GM19035 (cell line): Measurements from ENCODE around the gene SH2B3.

Experiments
- ATAC-seq: cut with Tn5 transposase; IDR thresholded peaks from one replicate; pipeline ENCODE4 v1.9.1; 2021; ENCODE audit not compliant: unreplicated experiment

The SH2B3 gene

DNA sequence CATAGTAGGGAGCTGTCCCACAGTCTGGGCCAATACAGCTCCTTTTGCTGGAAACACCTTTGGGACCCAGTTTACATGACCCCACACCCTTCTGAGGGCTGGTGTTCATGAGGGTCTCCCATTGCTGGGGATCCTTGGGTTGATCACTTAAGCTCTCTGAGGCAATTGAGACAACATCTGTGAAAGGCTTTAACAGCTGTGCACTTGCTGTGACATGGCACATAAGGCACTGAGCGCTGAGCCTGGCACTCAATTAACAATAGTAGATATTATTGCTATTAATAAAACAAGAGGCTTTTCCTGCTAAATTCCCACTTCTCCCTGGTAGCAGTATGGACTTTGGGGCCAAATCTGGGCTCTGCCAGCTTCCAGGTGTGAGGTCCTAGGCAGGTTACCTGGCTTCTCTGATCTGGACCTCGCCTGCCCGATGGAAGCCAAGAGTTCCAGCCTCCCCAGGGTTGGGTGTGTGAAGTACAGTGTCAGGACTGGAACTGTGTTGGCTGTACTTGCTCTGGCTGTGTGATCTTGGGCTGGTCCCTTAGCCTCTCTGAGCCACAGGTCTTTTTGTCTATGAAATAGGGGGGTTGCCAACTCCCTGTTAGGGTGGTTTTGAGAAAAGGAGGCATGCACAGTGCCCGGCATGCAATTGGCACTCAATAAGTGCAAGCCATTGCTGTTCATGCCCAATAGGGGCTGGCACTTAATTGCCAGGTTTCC is 3.1 kb downstream of the SH2B3 start:
- ATAC-seq, result no peak

DNA sequence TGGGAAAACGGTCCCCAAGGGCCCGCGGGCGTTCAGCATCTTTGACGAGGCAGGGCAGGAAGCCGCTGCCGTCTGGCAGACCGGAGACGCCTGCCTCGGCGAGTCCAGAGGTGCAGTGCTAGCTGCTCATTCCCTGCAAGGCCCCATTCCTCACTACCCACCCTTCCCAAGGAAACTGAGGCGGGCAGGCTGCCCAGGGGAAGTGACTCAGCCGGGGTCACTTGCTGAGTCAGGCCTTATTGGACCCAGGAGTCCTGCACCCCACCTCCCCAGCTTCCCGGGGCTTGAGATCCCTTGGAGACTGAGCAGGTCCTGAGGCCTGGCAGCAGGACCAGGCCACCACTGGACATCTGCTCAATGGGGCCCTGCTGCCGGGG is 3.7 kb downstream of the SH2B3 start:
- no peak for ATAC-seq

DNA sequence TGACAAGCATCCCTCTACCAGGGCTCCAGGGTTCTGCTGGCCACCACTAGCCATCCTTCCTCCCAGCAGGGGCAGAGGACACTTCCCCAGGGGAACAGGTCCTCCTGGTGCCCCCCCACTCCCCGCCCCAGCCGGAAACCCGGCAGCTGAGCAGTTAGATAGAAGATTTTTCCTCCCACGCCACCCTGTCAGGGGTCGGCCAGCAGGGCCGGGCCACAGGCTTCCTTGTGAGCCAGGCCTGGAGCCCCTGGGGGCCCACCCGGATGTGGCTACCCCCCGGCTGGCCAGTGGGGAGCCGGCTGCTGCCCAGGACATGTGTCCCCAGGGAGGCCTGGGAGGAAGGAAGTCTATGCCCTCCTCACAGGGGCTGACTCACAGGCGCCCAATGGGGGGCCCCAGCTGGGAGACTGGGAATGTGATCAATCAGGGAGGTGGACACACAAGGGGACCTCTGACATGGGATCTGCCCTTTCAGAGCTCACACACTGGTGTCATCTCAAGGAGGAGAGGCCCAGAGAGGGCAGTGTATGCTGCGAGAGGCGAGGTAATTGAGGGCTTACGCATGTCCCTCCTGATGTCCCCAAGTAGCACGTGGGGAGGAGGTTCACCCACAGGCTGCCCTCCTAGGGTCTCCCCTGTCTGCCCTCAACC is 4.2 kb downstream of the SH2B3 start:
- ATAC-seq, result no peak

GRCh38 chr12:111410431-111411184 is 4.9 kb downstream of the SH2B3 start:
- ATAC-seq, result no peak

GRCh38 chr12:111411185-111411764 is 5.6 kb downstream of the SH2B3 start:
- ATAC-seq, result no peak

GRCh38 chr12:111412007-111412829 is 6.5 kb downstream of the SH2B3 start:
- no peak for ATAC-seq

- no peak for ATAC-seq
These were observed 7.2 kb downstream of the SH2B3 start for GRCh38 chr12:111412830-111413441.

- ATAC-seq, result no peak
These were observed 7.8 kb downstream of the SH2B3 start for GRCh38 chr12:111413442-111414086.

DNA sequence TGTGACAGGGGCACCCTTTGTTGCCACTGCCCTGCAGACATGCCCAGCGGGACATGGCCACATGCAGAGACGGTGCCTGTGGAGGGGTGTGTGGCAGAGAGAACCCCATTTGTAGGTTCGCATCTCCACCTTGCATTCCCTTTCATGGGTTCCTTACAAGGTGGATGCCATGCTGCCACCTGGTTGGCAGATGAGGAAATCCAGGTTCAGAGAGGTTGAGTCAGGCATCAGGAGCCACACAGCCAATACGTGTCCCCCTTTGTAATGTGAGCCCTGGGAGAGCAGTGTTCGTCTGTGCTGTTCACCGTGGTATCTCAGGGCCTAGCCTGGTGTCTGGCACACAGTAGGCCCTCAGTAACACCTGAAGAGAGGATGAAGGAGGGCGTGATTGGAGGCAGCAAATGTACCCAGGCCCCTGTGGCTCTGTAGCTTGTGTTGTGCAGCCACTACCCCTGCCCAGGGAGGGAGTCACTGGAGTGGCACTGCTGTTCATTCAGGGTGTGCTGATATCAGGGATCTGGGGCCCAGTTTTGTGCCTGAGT is 9.1 kb downstream of the SH2B3 start:
- no peak for ATAC-seq

DNA sequence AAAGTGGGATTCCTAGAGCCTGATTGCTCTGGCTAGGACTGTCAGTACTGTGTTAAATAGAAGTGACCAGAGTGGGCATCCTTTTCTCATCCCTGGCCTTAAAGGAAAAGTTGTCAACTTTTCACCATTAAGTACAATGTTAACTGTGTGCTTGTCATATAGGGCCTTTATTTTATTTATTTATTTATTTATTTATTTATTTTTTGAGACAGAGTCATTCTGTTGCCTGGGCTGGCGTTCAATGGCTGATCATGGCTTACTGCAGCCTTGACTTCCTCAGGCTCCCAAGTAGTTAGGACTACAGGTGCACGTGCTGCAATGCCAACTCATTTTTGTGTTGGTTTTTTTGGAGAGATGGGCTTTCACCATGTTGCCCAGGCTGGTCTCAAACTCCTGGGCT is 11.6 kb downstream of the SH2B3 start:
- ATAC-seq, result no peak

- no peak for ATAC-seq
These were observed 12.3 kb downstream of the SH2B3 start for GRCh38 chr12:111417784-111418593.

GRCh38 chr12:111418594-111418880 is 12.8 kb downstream of the SH2B3 start:
- ATAC-seq, result no peak

- ATAC-seq, result no peak
These were observed 14.1 kb downstream of the SH2B3 start for GRCh38 chr12:111419784-111420183.

GRCh38 chr12:111420494-111420893 is 14.8 kb downstream of the SH2B3 start:
- ATAC-seq, result no peak

DNA sequence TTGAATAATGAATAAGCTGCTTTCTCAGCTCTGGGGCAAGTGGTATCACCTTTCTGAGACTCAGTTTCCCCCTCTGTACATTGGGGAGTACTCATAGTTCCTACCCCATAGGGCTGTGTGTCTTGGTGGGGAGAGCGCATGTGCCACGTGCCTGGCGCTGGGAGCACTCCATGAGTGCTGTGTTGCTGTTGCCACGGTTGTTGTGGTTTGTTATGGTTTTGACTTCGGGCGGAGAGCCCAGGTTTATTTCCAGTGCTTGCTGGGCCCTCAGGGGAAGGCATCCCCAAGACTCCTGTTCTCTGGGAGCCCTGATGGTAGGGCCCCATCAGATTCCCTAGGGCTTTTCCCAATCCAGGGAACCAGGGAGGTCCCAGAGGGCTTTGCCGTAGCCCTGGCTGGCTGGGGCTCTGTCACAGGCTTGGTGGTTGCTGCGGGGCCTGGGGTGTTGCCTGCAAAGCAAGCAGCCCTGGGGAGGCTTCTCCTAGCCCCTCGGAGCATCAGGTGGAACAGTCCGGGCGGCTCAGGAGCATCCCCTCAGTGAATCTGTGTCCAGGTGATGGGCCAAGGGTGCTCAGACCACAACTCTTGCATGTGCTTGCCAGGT is 18.6 kb downstream of the SH2B3 start:
- no peak for ATAC-seq

DNA sequence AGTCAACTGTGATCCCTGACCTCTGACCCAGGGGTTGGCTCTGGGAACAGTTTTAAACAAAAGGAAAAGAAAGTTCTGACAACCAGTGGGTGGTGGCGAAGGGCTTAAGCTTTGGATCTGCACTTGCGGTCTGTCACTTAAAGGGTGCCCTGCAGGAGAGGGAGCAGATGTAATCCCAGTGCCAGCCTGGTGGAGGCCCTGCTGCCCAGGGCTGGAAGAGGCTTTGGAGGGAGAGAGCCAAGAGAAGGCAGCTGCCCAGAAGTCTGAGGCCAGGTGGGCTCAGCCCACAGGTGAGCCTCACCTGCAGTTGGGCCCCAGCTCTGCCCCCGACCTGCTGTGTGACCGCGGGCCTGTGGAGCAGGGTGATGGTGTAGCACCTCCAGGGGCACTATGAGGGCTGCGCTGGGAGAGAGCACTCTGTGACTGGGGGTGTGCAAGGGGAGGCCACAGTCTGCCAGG is 19.1 kb downstream of the SH2B3 start:
- no peak for ATAC-seq

DNA sequence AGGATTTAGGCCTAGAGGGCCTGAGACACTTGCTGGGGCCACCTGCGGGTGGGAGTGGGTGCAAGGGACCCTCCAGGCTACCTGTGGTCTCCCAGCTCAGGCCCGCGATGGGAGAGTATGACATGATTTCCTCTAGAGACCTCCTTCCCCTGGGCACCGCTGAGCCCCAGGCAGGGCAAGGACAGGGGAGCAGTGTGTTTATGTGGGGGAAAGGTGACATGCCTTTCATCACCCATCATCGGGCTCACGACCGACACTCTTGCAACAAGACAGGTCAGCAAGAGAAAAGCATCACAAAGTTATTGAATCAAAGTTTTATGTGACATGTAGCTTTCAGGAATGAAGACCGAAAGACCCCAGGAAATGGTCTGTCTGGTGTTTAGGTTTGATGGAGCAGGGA is 19.9 kb downstream of the SH2B3 start:
- no peak for ATAC-seq

DNA sequence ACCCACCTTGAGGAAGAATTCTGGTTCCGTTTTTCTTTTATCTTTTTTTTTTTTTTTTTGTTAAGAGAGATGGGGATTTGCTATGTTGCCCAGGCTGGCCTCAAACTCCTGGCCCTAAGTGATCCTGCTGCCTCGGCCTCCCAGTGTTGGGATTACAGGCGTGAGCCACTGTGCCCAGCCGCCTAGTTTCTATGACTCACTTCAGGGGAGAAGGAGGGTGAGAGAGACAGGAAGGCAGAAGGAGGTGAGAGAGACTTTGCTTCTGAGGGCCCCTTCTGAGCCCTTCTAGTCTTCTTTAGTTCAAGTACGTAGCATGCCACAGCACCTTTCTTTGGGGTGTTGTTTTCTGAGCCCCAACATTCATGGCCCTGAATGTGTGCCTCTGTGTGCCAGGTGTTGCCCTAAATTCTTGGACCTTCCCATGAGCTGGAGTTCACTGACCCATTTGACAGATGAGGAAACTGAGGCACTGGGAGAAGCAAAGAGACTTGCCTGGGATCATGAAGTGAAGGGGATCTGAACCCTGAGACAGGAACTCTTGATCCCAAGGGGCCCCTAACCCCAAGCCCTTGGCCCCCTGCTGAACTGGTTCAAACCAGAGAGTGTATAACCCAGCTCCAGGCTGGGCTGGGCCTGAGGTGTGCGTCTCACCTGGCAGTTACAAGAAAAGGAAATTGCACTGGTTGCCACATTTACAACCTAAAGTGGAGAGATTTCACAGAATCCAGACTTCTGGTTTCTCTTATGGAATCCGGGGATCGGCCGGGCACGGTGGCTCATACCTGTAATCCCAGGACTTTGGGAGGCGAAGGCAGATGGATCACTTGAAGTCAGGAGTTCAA is 20.8 kb downstream of the SH2B3 start:
- no peak for ATAC-seq
